ENCODE data around the gene DIP2C. TPM values are rescaled to one million over a fixed set of nuclear protein-coding genes. Genes with fewer than 3 reads are reported as not detected.
"Not testable (repeated sequence)": the region's sequence is repeated elsewhere in the genome, so short reads cannot be mapped to it uniquely, and the experiment has no call there.

DIP2C gene
- total RNA-seq, 1 donor from 2014 or later, result 2.5 TPM

DNA sequence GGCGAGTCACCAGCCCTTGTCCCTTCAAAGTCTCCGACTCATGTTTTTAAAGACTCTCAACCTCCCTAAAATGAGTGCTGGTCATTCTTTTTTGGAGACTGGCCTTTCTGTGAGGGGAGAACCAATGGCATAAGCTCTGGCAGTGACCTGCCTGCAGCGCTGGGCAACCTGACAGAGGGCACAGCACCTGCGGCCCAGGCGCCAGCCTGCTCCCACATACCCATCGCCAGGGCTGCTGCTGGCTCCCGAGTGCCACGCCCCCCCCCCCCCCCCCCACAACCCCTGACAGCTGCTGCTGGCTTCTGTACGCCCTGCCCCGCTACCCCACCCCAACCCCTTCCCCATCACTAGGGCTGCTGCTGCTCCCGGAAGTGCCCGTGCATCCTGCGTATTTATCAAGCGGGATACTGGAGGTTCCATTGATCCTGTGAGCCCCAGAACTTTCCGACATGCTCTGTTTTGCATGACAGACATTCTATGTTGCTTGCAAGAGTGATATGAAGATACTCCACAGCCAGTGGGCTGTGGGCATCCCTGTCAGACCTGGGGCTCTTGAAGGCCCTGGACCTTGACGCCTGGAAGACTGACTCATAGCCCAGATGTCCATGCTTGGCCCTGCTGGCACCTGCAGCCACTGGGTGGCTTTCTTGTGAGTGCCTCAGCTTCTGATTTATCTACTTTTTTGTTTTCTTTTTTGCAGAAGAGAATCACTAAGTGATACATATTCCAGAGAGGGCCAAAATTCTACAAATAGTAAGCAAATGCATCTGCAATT is 310.4 kb downstream of the DIP2C start:
- intact Hi-C loops (cut with micrococcal nuclease), result no loop called here

DNA sequence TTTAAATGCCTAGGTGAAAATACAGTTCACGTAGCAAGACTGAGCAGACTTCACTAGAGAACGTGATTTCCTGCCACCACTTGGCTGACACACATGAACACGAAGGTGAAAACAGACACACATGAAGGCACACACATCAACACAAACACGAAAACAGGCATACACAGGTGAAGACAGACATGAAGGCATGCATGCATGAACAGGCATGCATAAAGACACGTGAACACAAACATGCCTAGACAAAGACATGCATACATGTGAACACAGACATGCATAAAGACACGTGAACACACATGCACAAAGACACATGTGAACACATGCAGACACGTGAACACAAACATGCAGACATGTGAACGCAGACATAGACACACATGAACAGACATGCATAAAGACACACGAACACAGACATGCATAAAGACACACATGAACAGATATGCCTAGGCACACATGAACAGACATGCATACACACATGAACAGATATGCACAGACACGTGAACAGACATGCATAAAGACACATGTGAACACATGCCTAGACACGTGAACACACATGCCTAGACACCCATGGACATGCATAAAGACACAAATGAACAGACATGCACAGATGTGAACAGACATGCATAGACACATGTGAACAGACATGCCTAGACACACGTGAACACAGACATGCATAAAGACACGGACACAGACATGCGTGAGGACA is 311.1 kb downstream of the DIP2C start:
- intact Hi-C loops (cut with micrococcal nuclease), result no loop called here

DNA sequence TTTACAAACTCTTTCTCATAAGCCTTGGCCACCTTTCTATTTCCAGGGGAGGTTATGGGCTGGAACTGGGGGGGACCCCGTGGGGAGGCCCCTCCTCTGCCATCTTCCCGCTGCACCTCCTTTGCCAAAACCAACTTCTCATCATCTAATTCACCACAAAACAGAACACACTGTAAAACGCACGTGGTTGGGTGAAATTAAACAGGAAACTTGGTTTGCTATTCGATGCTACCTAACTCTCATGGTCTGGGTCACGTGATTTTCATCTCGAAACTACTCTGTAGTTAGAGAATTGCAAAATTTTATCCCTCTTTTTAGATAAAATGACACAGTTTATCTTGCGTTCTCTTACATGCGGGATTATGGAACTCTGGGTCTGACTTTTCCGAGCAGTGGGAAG is 312.2 kb downstream of the DIP2C start:
- intact Hi-C loops (cut with micrococcal nuclease), result no loop called here

DNA sequence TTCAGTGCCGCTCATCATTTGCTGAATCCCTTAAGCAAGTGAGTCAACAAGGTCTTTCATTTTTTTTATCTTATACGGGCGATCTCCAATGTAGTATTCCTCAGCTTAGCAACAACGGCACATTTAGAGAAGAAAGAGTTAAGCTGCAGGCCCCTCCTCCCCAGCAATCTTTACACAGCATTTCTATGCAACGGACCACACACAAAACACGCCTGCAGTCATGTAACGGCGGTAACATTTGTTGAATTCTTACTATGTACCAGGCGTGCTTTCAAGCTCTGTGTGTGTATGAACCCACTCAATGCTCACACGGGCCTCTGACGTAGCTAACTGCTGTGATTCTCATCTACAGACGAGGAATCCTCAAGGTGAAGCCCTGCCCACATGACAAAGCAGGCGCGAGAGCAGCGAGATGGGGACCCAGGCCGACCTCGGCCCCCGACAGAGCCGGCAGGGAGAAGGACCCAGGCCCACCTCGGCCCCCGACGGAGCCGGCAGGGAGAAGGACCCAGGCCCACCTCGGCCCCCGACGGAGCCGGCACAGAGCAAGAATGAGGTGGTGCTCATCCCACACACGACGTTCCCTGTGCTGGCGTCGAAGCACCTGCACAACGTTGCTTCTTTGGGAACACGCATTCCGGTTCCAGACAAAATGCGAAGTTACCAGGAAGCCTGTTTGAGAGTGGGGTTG is 313.5 kb downstream of the DIP2C start:
- intact Hi-C loops (cut with micrococcal nuclease), result no loop called here

DNA sequence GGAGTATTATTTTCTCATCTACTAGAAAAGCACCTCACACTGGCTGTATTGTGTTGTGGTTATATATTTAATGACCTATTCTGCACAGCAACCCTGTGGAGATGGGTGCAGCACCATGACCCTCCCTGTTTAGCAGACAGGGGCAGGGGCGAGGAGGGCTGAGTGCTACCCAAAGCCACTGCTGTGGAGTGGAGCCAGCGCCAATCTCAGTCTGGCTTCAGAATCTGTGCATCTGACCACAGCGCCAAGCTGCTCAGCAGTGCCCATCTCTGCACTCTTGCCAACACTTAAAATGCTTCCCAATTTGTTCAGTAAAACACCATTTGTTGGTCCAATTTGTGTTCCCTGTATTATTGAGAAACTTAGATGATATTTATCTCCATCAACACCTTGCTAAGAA is 315.1 kb downstream of the DIP2C start:
- intact Hi-C loops (cut with micrococcal nuclease), result no loop called here

DNA sequence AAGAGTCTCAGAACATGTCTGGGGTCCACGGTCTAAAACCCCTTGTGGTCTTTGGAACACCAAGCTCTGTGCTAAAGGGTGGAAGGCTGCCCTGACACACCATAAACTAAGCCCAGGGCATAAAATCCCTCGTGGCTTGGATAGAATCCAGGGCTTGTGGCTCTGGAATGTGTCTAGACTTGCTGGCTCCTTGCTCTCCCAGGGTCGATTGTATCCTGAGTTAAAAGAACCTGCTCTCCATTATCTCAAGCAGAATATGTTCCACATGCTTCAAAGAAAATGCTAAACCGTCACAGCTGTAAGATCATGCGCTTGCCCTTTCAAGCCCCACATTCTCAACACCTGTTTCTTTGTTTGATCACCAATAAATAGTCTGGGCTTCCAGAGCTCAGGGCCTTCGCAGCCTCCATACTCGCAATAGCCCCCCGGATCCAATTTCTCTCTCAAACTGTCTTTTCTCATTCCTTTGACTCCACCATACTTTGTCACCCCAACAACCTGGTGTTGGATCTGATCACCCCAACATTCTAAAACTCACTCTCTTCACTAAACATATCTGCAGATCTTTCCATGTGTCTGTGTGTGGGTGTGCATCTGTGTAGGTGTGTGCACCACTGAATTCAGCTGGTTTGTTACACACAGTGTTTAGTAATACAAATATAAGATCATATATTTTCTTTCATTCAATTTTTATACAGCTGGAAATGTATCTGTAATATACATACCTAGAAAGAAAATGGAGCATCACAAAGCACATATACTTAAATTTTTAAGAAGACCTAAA is 315.8 kb downstream of the DIP2C start:
- intact Hi-C loops (cut with micrococcal nuclease), result no loop called here

DNA sequence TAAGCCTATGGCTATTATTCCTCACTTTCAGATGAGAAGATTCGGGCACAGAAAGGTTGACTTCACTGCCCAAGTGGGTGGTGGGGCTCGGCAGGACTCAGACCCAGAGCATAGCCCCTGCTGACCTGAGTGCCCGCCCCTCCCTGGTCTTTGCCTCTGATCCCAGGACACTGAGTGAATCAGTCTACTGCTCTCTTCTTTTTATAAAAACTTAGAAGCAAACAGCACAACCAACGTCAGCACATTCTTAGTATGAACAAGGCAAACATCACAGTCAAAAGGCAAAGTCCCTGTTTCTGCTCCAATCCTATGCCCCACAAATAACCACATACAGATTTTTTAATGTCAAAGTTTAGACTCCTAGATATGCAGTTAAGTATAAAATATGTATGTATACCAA is 316.5 kb downstream of the DIP2C start:
- intact Hi-C loops (cut with micrococcal nuclease), result no loop called here

DNA sequence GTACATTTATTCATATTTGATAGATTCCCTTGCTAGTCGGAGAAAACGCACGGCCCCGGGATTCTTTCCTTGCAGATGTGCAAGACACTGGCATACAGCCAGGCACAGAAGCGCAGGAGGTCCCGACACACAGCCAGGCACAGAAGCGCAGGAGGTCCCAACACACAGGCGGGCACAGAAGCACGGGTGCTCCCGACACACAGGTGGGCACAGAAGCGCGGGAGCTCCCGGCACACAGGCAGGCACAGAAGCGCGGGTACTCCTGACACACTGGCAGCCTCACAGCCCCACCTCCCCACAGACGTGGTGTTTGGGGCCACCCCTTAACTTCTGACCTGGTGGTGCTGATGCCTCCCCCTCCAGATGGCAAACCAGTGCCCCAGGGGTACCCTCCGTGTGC is 316.9 kb downstream of the DIP2C start:
- intact Hi-C loops (cut with micrococcal nuclease), result no loop called here

DNA sequence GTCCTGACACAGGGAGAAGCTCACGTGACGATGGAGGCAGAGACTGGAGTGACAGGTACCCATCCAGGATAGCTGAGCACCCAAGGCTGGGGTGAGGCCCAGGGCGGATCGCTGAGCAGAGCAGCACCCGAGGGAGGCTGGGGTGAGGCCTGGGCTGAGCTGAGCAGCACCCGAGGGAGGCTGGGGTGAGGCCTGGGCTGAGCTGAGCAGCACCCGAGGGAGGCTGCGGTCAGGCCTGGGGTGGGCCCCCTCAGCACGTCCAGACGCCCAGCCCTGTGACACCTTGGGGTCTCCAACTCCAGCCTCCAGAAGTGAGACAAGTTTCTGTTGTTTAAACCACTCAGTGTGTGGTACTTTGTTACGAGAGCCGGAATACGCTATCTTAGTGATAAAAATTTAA is 318.0 kb downstream of the DIP2C start:
- intact Hi-C loops (cut with micrococcal nuclease), result no loop called here

DNA sequence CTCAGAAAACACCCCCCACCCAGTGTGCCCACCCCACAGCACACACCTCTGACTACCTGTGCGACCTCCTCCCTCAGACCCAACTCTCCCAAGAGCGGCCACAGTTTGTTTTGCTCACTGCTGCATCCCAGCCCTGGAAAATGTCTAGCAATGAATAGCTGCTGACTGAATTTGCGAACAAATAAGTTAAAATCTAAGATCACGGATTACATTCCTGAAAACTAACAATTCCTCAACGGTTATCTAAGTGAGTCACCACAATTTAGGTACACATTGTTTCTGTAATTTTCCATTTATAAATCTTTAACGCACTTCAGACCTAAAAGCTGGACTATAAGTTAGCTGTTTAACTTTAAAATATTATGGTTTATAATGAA is 319.0 kb downstream of the DIP2C start:
- intact Hi-C loops (cut with micrococcal nuclease), result no loop called here

DNA sequence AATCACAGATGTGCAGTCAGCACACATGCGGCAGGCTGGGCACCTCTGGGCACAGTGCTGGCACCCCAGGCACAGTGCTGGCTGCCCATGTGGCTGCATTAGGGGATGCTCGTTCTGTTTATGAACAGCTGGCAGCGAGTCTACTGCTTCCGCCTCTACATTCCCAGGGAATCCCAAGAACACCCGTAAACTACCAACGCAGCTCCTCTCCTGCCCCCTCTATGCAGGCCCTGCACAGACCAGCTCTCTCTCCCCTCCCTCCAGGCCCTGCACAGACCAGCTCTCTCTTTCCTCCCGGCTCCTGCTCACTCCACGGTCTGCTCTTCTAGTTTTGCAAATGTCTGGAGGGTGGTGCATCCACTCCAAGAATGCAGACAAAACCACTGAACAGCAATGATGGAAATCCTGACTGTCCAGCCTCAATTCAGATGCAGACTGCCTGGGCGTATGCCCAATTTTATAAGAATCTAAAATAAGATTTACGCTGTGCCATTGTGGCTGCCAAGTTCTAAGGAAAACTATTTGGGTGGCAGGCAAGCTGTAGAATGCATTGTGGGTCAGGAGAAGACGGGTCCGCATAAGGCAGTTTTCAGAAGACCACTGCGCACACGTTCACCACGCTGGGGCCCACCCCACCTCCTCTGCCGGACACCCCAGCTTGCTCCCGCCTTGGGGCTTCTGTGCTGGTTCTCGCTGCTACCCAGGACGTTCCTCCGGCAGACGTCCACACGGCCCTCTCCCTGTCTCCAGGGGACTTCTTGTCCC is 319.6 kb downstream of the DIP2C start:
- intact Hi-C loops (cut with micrococcal nuclease), result no loop called here

DNA sequence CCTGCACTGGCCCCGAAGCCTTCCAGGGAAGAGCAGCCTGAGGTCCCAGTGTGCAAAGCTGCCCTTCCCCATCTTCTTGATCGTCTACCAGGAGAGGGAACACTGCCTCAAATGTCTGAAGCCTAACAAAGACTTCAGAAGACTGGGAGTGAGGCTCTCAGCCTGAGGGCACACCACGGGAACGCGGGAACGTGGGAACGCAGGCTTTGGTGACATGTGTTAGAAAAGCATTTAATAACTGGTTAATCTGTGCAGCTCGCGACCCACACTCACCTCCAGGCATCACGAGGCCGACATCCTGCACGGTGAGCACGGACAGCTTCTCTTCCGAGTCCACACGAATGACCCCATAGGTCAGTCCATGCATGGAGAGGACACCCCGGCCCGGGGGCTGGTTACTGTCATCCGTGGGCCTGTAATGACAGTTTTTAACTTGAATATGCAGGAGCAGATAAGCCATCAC is 320.2 kb downstream of the DIP2C start:
- intact Hi-C loops (cut with micrococcal nuclease), result no loop called here

DNA sequence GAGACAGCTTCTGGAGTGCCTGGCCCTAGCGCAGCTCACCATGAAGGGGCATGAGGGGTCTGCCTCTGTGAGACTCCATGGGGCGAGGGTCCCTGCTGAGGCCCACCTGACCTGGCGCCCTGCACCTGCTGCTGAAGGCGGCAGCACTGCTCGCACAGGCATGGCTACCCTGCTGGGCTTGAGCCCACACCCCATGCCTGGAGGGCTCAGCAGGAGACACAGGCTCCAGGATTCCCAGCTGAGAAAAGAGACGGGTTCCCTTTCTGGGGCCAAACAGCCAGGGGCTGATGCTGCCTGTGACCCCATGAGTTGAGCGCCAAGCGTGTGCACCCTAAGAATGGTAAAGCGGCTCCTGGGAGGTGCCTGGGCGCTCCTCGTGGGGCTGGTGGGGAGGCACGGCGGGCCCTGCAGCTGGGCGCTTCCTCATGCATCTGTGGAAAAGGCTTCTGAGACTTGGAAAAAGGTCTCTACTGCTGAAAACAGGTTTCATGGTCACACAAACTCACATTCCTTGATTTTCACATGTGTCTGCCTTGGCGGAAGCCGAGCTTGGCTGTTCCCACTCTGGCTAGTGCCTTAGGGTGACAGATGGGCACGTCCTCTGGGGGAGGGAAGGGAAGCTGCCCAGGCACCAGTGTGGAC is 320.8 kb downstream of the DIP2C start:
- intact Hi-C loops (cut with micrococcal nuclease), result no loop called here

DNA sequence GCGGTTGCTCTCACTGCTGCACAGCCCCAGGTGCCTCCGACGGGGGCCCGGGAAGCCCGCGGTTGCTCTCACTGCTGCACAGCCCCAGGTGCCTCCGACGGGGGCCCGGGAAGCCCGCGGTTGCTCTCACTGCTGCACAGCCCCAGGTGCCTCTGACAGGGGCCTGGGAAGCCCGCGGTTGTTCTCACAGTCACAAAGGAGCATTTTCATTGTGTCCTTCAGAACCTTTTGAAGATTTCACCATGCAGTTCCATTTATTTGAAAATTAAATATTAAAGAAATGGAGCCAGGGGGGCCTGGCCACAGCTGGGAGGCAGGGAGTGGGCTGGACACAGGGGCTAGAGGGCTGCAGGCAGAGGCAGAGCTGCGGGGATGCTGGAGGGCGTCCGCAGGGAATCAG is 321.4 kb downstream of the DIP2C start:
- intact Hi-C loops (cut with micrococcal nuclease), result not testable (repeated sequence)

DNA sequence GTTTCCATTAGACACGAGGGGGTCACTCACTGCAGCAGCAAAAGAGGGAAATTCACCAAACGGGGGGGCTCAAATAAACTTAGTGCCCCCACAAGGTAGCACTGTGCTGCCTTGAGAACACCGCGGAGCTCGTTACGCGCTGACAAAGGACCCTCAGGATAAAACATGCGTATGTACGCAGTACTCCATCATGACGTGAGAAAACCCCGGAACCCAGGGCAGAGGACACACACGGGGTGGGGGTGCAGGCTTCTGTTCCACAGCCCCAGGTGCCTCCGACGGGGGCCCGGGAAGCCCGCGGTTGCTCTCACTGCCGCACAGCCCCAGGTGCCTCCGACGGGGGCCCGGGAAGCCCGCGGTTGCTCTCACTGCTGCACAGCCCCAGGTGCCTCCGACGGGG is 321.8 kb downstream of the DIP2C start:
- intact Hi-C loops (cut with micrococcal nuclease), result no loop called here

DNA sequence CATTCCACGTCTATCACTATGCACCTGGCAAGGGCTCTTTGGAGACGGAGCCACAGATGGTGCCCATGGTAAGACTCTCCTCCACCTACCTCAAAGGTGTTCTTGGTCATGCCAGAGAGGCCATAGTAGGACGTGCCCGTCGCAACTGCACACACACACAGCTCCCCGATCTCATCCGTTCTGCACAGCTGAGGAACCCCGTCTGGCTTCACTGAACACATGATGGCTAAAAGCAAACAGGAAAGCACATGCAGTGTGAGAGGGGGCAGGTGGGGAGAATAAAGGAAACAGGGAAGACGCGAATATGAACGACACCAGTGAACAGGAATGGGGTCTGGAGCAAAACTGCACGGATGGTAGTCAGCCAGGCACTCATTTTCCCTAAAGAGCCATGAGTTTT is 323.3 kb downstream of the DIP2C start:
- intact Hi-C loops (cut with micrococcal nuclease), result no loop called here

DNA sequence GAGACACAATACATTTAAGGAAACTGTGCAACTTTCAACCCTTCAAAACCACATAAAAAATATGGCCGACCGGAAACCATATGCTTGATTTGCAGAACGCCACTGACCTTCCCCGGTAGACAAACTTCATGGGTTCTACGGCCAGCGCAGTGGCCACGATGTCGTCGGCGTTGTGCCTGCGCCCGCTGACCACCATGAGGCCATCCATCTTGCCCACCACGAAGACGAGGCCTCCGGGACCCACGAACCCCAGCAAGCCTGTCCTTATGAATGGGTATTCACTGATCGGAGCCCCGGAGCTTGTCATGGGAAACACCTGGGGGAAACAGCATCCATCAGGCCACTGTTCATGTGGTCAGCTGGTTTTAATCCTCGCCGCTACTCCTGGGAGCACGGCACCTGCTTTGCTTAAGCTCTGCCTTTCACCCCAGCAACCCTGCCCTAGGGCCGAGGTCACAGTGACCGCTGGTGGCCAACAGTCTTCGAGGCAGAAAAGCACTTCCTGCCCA is 325.1 kb downstream of the DIP2C start:
- intact Hi-C loops (cut with micrococcal nuclease), result no loop called here

DNA sequence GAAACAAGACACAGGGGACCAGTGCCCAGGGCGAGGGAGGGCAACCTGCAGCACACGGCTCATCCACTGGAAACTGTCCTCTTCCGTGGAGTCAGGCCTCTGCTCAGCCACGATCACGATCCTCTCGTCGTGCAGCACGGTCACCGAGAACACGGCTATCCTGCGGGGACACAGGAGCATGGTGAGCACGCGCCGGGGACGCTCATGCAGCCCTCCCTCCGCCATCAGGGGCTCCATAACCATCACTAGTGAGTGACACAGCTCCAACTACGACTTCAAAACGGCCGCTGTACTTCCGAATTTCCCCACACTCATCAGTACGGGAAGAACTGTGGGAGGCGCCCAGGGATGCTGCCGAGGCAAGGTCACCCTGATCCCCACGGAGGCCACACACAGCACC is 326.3 kb downstream of the DIP2C start:
- intact Hi-C loops (cut with micrococcal nuclease), result no loop called here

DNA sequence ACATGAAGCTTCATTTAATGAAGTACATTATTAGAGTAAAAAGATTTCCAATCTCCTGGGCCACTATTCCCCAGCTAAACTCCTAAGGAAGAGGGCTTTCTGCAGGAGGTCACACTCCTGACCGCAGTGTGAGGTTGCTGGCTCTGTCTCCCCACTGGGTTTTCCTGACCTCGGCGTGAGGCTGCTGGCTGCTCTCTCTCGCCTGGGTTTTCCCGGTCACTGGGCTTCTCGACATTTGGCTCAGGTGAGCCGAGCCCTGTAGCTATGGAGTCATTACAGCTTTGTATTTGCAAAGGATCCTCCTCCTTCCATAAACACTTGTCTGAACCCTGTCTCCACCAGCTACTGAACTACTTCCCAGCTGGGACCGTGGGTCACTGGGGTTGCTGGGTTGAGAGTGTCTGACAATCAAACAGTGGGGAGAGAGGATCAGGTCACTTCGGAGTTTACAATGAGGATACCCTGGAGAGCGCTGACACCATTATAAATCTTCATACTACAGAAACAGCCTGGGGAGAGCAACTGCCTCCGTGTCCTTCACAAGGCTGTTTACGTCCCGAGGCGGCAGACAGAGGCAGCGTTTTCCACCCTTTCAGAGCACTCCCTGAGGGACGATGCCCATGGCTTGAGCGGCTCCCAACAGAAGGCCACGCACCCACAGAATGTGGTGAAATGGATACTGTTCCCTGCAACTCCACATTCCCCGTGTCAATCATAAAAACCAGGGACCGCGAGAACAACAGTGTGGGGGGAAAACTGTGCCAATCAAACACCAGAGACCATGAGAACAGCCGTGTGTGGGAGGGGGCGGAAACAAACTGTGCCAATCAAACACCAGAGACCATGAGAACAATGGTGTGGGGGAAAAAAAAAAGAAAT is 328.0 kb downstream of the DIP2C start:
- intact Hi-C loops (cut with micrococcal nuclease), result no loop called here
